Activated CD4-positive, alpha-beta T cell treated with anti-CD3 and anti-CD28 coated beads, Interleukin-10, Interleukin-2, amounts not matched to agents 100 ng/mL and 50 ng/mL, durations not matched to agents 16 hours and 8 hours (primary cell): ENCODE data around the gene AKT2.

Experiments used
- DNase-seq: peaks from one replicate; pipeline ENCODE4 v3.0.0-alpha.2; 2020

Gene AKT2

DNA sequence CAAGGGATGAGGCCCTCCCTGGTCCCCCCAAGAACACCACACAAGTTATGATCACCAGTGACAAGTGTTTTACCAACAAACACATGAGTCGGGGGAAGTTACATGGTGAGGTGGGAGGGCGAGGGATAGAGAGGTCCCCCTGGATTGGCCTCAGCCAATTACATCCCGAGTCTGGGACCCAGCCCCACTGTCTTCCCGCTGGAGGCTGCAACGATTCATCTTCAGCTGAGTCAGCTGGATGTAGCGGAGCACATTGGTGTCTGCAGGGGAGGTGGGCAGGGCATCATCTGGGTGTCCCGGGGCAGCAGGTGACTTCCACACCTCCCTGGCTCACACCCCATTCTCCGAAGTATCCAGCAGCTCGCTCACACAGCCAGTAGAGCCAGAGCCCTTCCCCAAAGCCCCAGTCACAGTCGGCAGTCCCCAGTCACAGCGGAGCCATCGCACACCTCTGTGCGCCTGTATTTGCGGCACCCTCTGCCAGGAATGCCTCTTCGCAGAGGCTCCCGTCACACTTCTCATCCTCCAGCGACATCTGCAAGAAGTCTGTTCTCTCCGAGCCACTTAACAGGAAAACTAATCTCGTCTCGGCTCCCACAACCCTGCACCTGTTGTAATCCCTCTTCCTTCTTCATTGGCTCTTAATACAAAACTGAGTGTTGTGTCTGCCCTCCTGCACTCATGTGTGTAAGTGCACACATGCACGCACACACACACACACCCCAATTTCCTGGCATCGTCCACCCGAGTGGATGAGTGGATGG, 69.0 kb downstream of the AKT2 start:
- no peak for DNase-seq

DNA sequence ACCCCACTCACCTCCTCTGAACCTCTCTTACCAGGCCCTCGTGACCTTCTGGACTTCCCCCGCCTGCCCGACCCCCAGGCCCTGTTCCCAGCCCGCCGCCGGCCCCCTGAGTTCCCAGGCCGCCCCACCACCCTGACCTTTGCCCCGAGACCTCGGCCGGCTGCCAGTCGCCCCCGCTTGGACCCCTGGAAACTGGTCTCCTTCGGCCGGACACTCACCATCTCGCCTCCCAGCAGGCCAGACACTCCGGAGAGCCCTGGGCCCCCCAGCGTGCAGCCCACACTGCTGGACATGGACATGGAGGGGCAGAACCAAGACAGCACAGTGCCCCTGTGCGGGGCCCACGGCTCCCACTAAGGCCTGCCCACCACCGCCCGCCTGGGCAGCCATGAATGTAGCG, 70.2 kb downstream of the AKT2 start:
- DNase-seq, result no peak

DNA sequence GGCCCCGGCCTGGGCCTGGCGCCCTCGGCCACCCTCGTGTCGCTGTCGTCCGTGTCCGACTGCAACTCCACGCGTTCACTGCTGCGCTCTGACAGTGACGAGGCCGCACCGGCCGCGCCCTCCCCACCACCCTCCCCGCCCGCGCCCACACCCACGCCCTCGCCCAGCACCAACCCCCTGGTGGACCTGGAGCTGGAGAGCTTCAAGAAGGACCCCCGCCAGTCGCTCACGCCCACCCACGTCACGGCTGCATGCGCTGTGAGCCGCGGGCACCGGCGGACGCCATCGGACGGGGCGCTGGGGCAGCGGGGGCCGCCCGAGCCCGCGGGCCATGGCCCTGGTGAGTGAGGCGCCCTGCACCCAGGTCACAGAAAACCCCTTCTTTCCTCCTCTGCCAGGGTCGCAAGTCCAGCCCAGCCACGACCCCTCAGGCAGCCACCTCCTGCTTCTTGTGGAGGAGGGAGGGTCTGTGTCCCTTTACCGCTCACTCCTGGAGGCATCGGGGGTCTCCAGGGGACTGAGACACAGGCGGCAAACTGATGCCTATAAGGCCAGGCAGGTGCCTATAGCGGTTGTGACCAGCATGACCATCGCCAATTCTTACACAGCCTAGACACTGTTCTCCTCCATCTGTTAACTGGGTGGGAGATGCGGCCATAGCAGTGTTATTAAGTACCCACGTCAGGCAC, 71.1 kb downstream of the AKT2 start:
- DNase-seq, result no peak

DNA sequence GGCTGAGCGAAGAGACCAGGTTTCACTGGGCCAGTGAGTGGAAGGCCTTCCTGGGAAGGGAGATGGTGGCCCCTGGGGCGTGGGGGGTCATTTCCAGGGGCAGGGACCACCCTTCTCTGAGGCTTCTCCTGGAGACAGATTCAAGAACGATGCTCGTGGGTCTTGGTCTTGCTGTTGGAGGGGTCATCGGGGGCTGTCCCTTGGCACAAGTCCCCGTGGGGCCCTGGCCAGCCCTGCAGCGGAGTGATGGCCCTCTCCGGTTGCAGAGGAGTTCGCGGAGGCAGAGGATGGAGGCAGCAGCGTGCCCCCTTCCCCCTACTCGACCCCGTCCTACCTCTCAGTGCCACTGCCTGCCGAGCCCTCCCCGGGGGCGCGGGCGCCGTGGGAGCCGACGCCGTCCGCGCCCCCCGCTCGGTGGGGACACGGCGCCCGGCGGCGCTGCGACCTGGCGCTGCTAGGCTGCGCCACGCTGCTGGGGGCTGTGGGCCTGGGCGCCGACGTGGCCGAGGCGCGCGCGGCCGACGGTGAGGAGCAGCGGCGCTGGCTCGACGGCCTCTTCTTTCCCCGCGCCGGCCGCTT, 71.8 kb downstream of the AKT2 start:
- DNase-seq, result no peak

DNA sequence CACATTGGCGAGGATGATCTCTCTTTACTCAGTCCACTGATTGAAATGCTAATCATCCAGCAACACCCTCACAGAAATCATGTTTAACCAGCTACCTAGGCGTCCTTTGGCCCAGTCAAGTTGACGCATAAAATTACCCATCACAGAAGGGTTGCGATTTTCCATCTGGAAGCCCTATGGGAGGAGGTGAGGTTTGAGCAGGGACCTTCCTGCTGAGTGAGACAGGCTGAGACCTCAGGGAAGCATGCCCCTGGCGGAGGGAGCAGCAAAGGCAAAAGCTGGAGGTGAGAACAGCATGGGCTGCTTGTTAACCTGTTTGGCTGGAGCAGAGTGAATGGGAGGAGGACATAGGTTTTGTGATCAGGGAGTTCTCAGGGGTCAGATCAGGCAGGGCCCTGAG, 74.3 kb downstream of the AKT2 start:
- no peak for DNase-seq

DNA sequence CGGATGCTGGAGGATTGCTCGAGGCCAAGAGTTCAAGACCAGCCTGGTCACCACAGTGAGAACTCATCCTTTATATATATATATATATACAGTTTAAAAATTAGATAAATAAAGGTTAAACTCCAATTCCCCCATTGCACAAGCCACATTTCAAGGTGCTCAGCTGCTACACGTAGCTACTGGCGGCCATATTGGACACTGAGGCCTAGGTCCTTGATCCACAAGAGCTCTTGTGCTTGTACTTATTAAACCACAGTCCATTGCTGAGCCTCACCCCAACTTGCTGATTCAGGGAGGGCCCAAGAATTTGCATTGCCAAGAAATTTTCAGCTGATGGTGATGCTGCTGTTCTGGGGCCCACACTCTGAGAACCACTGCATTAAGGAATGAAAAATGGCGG, 76.5 kb downstream of the AKT2 start:
- no peak for DNase-seq

DNA sequence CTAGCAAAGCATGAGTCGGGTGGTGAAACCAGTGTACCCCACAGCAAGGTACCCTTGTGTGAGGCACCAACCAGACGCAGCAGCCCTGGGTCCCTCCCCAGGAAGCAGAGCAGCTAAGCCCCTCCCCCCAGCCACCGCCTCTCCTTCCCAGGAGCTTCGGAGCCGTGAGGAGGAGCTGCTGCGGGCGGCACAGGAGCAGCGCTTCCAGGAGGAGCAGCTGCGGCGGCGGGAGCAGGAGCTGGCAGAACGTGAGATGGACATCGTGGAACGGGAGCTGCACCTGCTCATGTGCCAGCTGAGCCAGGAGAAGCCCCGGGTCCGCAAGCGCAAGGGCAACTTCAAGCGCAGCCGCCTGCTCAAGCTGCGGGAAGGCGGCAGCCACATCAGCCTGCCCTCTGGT, 79.4 kb downstream of the AKT2 start:
- DNase-seq, result no peak

DNA sequence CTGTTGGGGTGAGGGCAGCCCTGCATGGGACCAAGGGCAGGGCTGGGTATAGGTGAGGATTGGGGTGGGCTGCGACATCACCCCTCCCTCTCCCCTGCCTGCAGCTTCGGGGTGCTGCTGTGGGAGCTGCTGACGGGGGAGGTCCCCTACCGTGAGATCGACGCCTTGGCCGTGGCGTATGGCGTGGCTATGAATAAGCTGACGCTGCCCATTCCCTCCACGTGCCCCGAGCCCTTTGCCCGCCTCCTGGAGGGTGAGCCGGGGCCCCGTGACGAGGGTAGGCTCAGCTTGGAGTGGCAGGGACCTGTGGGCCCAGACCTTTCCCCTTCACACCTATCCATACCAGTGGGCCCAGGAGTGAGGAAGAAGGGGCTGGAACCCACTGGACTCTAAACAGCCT, 80.8 kb downstream of the AKT2 start:
- no peak for DNase-seq

DNA sequence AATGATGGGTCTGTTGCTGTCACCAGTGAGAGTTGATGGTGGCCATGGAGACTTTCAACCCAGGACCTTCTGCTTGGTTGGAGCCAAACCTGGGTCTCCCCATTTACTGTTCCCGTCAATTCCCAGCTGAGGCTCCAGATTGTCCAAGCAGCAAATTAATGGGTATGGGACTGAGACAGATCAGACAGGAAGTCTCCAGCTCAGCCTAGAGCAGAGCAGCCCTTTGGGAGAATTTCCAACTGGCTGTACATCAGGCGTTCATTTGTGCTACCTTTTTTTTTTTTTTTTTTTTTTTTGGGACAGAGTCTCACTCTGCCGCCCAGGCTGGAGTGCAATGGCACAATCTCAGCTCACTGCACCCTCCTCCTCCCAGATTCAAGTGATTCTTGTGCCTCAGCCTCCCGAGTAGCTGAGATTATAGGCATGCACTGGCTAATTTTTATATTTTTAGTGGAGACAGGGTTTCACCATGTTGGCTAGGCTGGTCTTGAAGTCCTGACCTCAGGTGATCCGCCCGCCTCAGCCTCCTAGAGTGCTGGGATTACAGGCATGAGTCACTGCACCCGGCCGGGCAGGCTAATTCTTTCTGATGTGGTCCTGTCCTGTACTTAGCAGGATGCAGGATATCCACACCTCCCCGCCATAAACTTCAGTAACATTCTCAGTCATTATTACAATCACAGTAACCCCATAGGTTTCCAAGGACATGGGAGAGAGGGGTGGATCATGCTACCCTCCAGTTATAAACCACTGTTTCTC, 84.6 kb downstream of the AKT2 start:
- no peak for DNase-seq

DNA sequence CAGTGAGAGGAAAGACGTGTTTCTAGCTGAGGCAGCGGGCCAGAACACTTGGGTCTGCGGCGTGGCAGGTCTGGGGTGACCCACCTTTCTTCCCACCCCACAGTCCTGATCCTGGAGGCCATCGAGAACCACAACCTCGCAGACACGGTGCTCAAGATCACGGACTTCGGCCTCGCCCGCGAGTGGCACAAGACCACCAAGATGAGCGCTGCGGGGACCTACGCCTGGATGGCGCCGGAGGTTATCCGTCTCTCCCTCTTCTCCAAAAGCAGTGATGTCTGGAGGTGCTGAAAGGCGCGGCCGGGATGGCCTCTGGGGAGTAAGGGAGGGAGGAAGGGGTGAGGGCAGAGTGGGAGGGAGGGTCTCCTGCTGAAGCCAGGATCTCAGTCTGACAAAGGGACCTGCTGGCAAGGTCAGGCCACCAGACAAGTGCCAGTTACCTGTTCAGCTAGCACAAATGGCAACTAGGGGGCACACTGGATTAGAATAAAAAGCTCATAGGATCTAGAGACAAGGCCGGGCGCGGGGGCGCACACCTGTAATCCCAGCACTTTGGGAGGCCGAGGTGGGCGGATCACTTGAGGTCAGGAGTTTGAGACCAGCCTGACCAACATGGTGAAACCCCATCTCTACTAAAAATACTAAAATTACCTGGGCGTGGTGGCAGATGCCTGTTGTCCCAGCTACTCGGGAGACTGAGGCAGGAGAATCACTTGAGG, 86.7 kb downstream of the AKT2 start:
- DNase-seq, result no peak

DNA sequence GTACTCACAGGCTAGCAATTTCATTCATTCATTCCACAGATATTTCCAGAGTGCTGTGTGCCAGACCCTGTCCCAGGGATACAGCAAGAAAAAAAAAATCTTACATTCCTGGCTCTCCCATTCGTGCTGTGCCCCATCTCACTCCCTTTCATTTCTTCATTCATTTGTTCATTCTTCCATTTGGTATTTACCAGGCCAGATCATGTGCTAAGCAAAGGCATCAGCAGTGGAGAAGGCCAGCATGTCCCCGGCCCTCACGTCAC, 91.6 kb downstream of the AKT2 start:
- DNase-seq, result no peak

DNA sequence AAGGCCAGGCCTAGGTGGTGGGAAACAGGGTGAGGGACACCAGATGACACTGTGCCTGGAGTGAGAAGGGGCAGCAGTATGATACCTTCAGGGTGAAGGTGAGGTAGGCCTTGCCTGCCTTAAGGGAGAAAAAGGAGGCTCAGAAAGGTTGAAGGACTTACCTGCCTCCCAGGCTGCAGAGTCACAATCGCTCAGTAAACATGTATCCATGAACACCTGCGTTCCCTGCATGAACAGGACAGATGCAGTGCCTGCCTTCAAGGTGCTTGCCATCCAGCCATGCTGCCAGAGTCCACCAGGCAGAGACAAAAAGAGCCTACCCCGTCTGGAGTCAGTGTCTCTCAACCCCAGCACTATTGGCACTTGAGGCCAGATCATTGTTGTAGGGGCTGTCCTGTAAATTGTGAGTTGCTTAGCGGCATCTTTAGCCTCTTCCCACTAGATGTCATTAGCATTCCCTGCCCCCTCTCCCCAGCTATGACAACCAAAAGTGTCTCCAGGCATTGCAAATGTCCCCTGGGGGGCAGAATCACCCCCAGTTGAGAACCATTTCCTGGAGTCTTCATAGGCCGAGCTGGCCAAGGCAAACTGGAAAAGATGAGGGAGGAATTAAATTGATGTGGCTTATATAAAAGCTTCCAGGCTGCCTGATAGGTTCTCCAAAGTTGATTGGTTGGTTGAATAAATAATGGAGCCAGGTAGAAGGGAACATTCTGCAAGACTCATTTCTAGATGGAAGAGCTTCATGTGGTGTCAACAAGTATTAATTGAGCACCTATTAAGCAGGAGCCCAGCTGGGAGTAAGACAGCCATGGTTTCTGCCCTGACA, 92.2 kb downstream of the AKT2 start:
- no peak for DNase-seq

DNA sequence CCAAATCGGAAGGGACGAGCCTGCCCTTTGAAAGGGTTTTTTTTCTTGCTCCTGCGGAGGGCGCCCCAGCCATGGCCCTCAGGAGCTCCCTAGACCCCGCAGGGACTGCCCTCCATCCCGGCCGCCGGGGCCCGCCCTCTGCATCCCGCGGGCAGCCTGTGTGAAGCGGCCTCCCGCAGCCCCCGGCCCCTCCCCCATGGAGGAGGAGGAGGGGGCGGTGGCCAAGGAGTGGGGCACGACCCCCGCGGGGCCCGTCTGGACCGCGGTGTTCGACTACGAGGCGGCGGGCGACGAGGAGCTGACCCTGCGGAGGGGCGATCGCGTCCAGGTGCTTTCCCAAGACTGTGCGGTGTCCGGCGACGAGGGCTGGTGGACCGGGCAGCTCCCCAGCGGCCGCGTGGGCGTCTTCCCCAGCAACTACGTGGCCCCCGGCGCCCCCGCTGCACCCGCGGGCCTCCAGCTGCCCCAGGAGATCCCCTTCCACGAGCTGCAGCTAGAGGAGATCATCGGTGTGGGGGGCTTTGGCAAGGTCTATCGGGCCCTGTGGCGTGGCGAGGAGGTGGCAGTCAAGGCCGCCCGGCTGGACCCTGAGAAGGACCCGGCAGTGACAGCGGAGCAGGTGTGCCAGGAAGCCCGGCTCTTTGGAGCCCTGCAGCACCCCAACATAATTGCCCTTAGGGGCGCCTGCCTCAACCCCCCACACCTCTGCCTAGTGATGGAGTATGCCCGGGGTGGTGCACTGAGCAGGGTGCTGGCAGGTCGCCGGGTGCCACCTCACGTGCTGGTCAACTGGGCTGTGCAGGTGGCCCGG, 93.1 kb downstream of the AKT2 start:
- DNase-seq, result peak; percentile 35

DNA sequence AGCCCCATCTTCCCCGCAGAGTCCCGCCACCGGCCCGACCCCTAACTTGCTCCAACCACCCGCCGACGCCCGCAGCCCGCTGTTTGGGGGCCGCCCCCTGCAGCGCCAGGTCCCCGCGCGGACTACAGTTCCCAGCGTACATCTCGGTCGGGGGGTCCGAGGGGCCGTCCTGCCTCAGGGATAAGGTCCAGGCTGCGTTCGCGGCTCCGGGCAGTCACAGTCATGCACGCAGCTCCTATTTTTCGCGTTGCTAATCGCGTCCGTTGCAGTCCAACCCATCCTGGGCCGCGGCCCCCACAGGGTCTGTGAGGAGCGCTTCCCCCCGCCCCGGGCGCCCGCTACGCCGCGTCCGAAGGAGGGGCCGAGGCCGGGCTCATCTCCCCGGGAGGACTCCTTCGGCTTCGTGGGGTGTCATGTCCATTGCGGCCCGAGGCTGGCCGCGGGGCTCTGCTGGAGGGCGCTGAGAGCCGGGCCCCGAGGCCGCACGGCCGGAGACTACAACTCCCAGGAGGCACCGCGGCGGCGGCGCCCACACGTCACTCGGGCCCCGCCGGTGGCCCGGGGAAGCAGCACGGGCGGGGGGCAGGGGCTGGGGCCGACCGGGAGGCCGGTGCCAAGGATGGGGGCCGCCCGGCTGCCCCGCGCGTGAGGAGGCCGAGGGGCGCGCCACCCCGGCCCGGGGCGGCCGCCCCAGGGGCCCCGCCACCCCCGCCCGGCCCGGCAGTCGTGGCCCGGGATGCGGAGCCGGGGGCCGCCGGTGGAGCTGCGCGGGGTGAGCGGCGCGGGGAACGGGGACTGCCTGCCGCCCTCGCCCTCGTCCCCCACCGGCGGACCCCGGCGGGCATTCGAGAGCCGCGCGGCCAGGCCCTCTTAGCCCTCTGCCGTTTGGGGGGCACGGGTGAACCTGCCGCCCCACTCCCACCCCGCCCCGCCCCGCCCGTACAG, 94.0 kb downstream of the AKT2 start, which contains the start of gene MAP3K10:
TSS of gene MAP3K10 (plus strand) at position 536 of the 945 bp plus-strand sequence. CDS start 606 bp downstream, outside the sequence.
- peak; percentile 87 for DNase-seq

DNA sequence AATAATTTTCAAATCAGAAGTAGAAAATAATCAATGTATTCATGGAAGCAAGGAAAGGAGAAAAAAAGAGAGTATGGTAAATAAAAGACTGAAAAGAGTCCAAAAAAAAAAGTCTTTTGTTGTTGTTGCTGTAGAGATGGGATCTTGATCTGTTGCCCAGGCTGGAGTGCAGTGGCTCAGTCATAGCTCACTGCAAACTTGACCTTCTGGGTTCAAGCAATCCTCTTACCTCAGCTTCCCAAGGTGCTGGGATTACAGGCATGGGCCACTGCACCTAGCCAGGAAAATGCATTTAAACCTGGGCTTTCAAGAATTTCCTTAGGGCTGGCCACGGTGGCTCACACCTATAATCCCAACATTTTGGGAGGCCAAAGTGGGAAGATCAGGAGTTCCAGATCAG, 100.9 kb downstream of the AKT2 start:
- DNase-seq, result no peak
